Gastroesophageal sphincter (tissue), 4 donors: ENCODE measurements around the gene HDAC6. TPM values are rescaled to one million over a fixed set of nuclear protein-coding genes. Genes with fewer than 3 reads are reported as not detected.

Source experiments
- ATAC-seq: fragments of 150-250 bp; one replicate; pipeline ENCODE4 v1.9.1; 2016; ENCODE audit warnings: mild to moderate bottlenecking, moderate library complexity
- H3K27ac ChIP-seq, 4 donors: fragments of 200-600 bp; sonication (generic) in 3 of 4; 1 replicate in 3 of 4; 2 replicates in 1 of 4; pipeline ENCODE4 v1.5.1; 2016 to 2019
- H3K27me3 ChIP-seq: fragments of 200-600 bp; sonication (generic); one replicate; pipeline ENCODE4 v1.5.1; 2019
- H3K36me3 ChIP-seq, 2 donors: fragments of 200-600 bp; sonication (generic); one replicate each; pipeline ENCODE4 v1.5.1; 2019; ENCODE audit warnings: control low read depth in 1 of 2
- H3K4me1 ChIP-seq, 3 donors: fragments of 200-600 bp; sonication (generic); 1 replicate in 2 of 3; 2 replicates in 1 of 3; pipeline ENCODE4 v1.5.1; 2016 to 2019; ENCODE audit warnings: control low read depth in 2 of 3
- H3K4me3 ChIP-seq, 2 donors: fragments of 200-600 bp; sonication (generic); one replicate each; pipeline ENCODE4 v1.5.1; 2019; ENCODE audit warnings: mild to moderate bottlenecking in 1 of 2, moderate library complexity in 1 of 2
- H3K9me3 ChIP-seq, 3 donors: fragments of 200-600 bp; sonication (generic); one replicate each; pipeline ENCODE4 v1.5.1; 2017 to 2019; ENCODE audit warnings: control low read depth in 2 of 3
- CTCF ChIP-seq, 4 experiments: fragments of 200-600 bp in 2 of 4; fragments of 450-650 bp in 2 of 4; sonication (generic) in 1 of 4; IDR thresholded peaks; one replicate each; pipeline ENCODE4 v1.5.1; 2017 to 2019; ENCODE audit warnings: antibody characterized with exemption in 4 of 4, mild to moderate bottlenecking in 2 of 4, moderate library complexity in 2 of 4
- EP300 ChIP-seq: sonication (generic); formaldehyde crosslinking; IDR thresholded peaks from one replicate; pipeline ENCODE4 v1.6.1; 2017; ENCODE audit warnings: antibody characterized with exemption, mild to moderate bottlenecking
- POLR2A ChIP-seq, 2 donors: fragments of 450-650 bp; IDR thresholded peaks; one replicate each; pipeline ENCODE4 v1.6.1; 2017; ENCODE audit warnings: antibody characterized with exemption in 2 of 2, mild to moderate bottlenecking in 2 of 2, moderate library complexity in 1 of 2
- POLR2AphosphoS5 ChIP-seq: sonication (generic); formaldehyde crosslinking; IDR thresholded peaks from one replicate; pipeline ENCODE4 v1.6.1; 2017; ENCODE audit warnings: antibody characterized with exemption
- WGBS, 2 donors: methylation state at CpG; one replicate each; pipeline ENCODE4 v1.1.5; 2018; ENCODE audit warnings: low coverage in 1 of 2; 5-methylcytosine and 5-hydroxymethylcytosine counted together
- total RNA-seq, 4 donors: library from RNA; depleted of rRNA; stranded (reverse); fragments of >200 nt; gene quantifications; one replicate each; pipeline ENCODE4 v1.1.0, GENCODE V29; 2016

HDAC6 gene
- total RNA-seq, result 10 to 100 TPM; 50.7 to 66.8 (median 56.9) TPM

GRCh38 chrX:48801280-48802088, at the start of gene HDAC6:
HDAC6 (plus strand) TSS chrX:48802067; CDS start chrX:48802693, 626 bp downstream.
- Histone ChIP-seq H3K4me3 (peak within 1 kb of the TSS; percentile 52 to 62), H3K9me3 (no peaks in the 10 kb centered on the region), H3K27ac (peak within 1 kb of the TSS; percentile 91 to 98 (median 95)), H3K4me1 (peaks cover 0 to 16% (median 0%) of the 10 kb centered on the region in 3 donors), H3K36me3 (peaks cover 0 to 24% of the 10 kb centered on the region in 2 donors), H3K27me3 (no peaks in the 10 kb centered on the region)
- TF ChIP-seq POLR2A (IDR thresholded peaks at IDR 0.05) (peak in 1 of 2 donors; percentile 18), CTCF (IDR thresholded peaks at IDR 0.05) (no peak), POLR2AphosphoS5 (peak; percentile 39)
- WGBS, 2 donors, result 0 to 35% methylated on average over 6 to 21 of the region's 89 CpGs
- ATAC-seq, result peak; percentile 91

- H3K27me3 ChIP-seq, result no peaks in the 10 kb centered on the region
- H3K9me3 ChIP-seq, result no peaks in the 10 kb centered on the region
- 60 to 93% methylated on average over 3 of the region's 7 CpGs for WGBS, 2 donors
- no peaks in the 10 kb centered on the region for H3K4me1 ChIP-seq
- no peaks in the 10 kb centered on the region for H3K36me3 ChIP-seq
- TF ChIP-seq POLR2A (IDR thresholded peaks at IDR 0.05) (no peak), POLR2AphosphoS5 (no peak), EP300 (no peak), CTCF (IDR thresholded peaks at IDR 0.05) (no peak)
- no peak overlapping the region for H3K4me3 ChIP-seq
- no peak overlapping the region for H3K27ac ChIP-seq
- no peak for ATAC-seq
These were observed 49.4 kb upstream of the HDAC6 start for GRCh38 chrX:48752498-48752897.

GRCh38 chrX:48753708-48754228, 48.1 kb upstream of the HDAC6 start:
- 33% methylated on average over 2 of the region's 8 CpGs; no CpG with 5 or more reads in 1 of the 2 donors for WGBS, 2 donors
- no peak for ATAC-seq

GRCh38 chrX:48754238-48754637, 47.6 kb upstream of the HDAC6 start:
- Histone ChIP-seq H3K4me1 (no peaks in the 10 kb centered on the region), H3K27me3 (no peaks in the 10 kb centered on the region), H3K9me3 (no peaks in the 10 kb centered on the region), H3K27ac (no peak overlapping the region), H3K4me3 (no peak overlapping the region), H3K36me3 (no peaks in the 10 kb centered on the region)
- ATAC-seq, result no peak
- WGBS, 2 donors, result 33% methylated on average over 2 of the region's 8 CpGs; no CpG with 5 or more reads in 1 of the 2 donors
- no peak for TF ChIP-seq EP300
- no peak for TF ChIP-seq CTCF (IDR thresholded peaks at IDR 0.05)
- no peak for TF ChIP-seq POLR2A (IDR thresholded peaks at IDR 0.05)
- TF ChIP-seq POLR2AphosphoS5, result no peak

More at GRCh38 chrX:48753708-48754228, 48.1 kb upstream of the HDAC6 start:
- H3K4me3 ChIP-seq, result no peak overlapping the region
- no peaks in the 10 kb centered on the region for H3K9me3 ChIP-seq
- TF ChIP-seq CTCF (IDR thresholded peaks at IDR 0.05), result no peak
- TF ChIP-seq POLR2AphosphoS5, result no peak
- TF ChIP-seq EP300, result no peak
- TF ChIP-seq POLR2A (IDR thresholded peaks at IDR 0.05), result no peak
- no peak overlapping the region for H3K27ac ChIP-seq
- H3K4me1 ChIP-seq, result no peaks in the 10 kb centered on the region
- no peaks in the 10 kb centered on the region for H3K27me3 ChIP-seq
- H3K36me3 ChIP-seq, result no peaks in the 10 kb centered on the region
